Central memory CD4-positive, alpha-beta T cell (primary cell): ENCODE results near the gene CSTF2T.
"Not testable (repeated sequence)": the region's sequence is repeated elsewhere in the genome, so short reads cannot be mapped to it uniquely, and the experiment has no call there.

Source experiments
- DNase-seq: peaks from one replicate; pipeline ENCODE4 v3.0.0; 2022

CSTF2T gene

DNA sequence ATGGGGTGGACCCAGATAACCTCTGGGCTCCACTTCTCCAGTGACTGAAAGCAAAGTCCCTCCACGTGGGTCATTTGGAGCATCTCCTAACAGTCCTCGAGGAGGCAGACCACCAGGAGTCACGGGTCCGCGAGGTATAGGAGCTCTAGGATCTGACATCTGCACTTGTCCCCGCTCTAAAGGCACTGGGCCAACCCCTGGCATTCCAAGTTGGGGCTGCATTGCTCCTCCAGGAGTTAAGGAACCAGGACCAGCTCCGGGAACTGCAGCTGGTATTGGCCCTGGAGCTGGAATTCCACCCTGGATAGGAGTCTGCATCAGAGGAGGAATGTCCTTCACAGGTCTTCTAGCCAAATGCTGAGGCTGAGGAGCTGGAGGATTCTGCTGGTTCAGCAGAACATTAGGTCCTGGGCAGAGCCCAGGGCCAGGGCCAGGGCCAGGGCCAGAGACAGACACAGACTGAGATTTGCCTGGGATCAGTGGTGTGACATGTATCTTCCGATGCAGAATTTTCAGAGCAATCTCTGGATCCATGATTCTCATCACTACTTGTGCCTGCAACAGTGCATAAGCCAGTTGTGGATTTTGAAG lies 827 bp downstream of the CSTF2T start:
- DNase-seq, result no peak

DNA sequence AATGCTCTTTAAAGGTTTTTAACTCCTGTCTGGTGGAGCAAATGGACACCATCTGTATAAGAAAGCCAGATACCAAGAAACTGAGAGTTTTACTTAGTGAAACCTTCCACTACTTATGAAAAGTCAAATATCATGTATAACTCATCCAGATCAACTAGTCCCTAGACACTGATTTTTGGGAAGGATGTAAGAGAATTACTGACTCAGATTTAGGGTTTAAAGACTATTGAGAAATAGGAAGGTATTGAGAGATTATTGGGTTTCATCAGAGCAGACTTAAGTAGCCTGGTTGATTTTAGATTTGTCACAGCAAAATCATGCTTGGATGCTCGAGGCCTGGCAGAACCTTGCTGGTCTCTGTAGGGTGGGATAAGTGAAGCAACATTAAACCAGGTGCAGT lies 3.1 kb downstream of the CSTF2T start:
- DNase-seq, result no peak

DNA sequence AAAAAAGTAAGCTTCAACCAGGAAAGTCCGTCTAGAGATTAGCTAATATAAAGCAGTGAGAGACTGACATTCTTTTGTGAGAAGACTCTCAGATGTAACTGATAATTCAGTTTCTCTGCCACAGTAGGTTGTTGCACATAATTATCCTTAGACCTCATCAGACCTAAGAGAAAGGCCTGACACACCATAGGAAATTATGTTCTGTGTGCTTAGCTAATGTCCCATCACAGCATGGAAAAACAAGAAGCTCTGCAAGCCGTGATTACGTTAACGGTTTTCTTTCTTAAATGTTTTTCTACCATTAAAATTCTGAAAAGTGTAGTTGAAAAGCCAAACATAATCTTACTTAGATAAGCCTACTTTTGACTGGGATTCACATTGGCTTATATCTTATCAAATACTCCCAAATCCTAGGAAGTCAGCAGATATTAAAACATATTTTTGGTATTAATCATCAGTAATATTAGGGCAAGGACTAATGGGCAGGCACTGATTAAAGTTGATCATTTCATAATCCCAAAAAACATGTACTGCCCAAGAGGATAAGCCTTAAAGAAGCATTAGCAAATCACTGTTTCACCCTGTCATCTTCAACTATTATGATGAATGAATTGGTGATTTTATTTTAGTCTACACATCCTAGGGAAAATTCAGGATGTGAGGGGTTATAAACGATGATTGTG lies 5.2 kb downstream of the CSTF2T start:
- DNase-seq, result no peak

DNA sequence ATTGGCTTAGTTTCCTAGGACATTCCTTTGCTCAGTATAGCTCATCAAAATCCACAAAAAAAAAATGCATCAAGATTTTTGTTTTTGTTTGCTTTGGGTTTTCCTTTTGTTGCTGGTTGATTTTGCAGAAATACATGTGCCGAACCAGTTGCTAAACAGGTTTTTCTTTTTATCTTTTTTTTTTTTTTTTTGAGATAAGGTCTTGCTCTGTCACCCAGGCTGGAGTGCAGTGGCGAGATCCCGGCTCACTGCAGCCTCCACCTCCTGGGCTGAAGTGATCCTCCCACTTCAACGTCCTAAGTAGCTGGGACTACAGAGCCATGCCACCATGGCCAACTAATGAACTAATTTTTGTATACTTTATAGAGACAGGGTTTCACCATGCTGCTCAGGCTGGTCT lies 8.3 kb downstream of the CSTF2T start:
- no peak for DNase-seq

DNA sequence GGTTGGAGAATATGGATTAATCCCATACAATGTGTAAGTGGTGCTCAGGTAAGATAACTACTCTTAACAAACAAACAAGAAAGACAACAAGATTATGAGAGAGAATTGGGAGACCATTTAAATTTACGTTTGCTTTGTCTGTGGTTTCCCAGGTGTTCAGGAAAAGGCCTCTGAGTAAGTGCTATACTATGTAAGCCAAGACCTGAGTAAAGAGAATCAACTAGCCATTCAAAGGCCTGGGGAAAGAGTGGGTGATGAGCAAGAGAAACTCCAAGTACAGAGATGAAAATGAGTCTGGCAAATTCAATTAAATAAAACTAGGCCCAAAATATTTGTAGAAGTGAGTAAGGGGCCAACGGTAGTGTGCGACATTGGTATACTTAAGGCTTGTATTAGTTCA lies 9.9 kb downstream of the CSTF2T start:
- no peak for DNase-seq

DNA sequence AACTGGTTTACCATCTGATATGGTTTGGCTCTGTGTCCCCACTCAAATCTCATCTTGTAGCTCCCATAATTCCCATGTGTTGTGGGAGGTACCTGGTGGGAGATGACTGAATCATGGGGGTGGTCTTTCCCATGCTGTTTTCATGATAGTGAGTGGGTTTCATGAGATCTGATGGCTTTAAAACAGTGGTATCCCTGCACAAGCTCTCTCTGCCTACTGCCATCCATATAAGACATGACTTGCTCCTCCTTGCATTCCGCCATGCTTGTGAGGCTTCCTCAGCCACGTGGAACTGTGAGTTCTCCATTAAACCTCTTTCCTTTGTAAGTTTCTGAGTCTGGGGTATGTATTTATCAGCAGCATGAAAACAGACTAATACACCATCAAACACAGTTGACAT lies 10.6 kb downstream of the CSTF2T start:
- DNase-seq, result not testable (repeated sequence)

DNA sequence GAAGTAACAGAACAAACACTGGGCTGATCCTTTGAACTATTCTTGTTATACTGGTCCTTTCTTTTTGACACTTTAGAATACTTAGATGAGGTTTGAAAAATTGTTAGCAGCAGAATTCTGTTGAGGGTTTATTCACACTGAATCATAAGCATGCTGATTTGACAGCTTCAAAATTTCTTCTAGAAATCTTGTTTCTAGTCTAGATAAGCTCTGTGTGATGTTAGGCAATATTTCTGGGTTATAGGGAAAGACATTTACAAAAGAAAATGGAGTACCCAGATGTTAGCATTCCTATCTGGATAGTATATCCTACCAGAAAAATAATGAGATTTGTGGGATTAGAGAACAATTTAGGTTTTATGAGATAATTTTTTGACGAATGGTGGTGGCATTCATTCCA lies 12.1 kb downstream of the CSTF2T start:
- DNase-seq, result no peak

DNA sequence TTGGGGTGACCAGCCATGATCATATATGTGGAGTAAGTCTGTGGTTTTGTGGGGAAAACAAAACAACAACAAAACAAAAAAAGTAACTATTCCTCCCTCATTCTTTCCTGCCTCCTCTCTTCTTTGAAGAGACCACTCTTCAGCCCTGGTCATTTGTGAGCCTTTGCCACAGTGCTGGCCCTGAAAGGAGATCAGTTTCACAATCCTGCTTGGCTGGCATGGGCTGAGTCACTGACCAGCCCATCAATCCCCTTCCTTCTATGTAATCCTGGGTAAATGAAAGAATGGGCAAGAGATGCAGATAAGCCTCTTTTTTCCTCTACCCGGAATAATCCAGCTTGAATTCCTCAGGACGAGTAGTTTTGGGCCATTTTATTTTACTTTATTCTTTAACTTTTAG lies 13.6 kb downstream of the CSTF2T start:
- DNase-seq, result no peak

DNA sequence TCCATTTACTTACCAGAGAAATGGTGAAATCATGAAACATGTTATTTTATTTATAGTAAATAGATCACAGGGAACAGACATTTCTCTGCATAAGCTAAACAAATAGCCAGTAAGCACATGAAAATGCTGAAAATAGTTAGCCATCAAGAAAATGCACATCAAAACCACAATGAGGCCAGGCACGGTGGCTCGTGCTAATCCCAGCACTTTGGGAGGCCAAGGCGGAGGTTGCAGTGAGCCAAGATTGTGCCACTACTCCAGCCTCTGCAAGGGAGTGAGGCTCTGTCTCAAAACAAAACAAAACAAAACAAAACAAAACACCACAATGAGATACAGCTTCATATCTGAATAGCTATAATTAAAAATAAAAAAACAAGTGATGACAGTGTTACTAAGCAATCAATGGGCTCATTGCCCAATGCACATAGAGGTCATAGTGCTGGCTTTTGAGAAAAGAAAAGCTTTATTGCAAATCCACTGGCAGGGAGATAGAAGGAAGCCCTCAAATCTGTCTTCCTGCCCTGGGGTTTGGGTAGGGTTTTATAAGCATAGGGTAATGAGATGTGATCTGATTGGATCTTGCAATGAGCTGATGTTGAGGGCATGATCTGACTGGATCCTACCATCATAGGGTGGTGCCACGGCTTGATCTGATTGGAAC lies 16.2 kb downstream of the CSTF2T start:
- DNase-seq, result no peak

DNA sequence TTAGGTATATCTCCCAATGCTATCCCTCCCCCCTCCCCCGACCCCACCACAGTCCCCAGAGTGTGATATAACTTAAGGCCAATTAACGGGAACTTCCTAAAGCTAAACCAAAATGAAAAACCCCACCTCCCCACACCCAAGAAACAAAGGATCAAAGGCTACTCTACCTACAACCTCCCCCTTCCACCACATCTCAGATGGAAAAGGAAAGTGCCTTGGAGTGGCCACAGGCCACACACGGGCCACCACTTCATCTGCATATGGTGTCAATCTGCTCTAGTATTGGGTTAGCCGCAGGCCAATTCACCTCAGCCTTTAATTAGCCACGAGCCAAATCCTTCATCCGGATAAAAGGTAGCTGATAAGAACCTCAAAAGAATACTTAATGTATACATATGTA lies 19.6 kb downstream of the CSTF2T start:
- no peak for DNase-seq

DNA sequence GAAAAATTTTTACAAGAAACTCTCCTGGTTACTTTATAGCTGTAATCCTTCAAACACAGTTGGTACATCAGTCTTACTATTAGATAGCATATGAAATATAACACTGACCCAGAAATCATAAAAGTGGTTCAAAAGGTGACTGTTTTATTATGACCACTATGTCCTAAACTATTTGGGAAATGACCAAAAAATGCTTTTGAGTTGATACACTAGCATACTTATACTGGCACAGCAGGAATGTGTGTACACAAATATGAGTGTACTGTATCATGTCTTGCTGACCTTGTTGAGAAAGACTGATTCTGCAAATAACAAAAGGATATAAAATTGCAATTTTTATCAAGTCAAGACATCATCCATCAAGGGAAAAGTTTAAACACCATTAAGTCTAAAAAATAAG lies 24.3 kb downstream of the CSTF2T start:
- no peak for DNase-seq

DNA sequence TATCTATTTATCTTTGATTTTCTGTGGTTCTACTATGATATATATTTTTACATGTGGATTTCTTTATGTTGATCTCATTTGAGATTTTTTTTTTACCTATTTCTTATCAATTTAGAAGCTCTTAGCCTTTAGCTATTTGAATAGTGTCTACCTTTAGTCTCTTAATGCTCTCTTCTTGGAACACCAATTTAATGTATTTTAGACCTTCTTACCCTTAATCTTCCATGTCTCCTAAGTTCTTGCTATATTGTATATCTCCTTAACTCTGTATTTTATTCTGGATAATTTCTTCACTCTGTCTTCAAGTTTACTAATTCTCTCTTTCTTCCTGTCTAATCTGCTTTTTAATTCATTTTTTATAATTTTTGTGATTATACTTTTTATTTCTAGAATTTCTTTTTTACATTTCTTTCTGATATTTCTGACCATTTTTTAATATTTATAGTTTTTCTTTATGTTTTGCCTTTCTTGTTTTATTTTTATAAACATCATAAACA lies 27.3 kb downstream of the CSTF2T start:
- DNase-seq, result no peak

DNA sequence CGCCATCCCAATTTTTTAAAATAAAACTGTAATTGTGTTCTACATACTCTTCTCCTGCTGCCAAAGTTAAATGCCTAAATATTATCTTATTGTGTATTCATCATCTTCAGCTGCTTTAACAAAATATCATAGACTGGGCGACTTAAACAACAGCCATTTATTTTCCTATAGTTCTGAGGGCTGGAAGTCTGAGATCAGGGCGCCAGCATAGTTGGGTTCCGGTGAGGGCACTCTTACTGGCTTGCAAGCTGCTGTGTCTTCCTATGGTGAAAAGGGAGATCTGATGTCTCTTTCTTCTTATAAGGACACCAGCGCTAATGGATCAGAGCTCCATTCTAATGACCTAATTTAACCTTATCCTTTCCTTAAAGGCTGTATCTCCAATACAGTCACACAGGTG lies 30.4 kb downstream of the CSTF2T start:
- DNase-seq, result no peak

DNA sequence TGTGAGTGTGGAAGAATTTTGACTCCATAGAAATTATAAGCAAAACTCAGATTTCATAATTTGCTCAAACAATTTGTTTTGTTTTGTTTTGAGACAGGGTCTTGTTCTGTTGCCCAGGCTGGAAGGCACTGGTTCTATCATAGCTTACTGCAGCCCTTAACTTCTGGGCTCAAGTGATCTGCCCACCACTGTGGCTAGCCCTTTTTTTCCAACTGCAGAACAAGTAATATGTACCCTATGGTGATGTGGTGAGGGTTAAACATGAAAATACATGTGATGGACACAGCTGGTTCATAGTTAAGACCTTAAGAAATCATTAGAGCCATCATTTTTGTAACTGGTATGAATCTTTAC lies 31.1 kb downstream of the CSTF2T start:
- no peak for DNase-seq

DNA sequence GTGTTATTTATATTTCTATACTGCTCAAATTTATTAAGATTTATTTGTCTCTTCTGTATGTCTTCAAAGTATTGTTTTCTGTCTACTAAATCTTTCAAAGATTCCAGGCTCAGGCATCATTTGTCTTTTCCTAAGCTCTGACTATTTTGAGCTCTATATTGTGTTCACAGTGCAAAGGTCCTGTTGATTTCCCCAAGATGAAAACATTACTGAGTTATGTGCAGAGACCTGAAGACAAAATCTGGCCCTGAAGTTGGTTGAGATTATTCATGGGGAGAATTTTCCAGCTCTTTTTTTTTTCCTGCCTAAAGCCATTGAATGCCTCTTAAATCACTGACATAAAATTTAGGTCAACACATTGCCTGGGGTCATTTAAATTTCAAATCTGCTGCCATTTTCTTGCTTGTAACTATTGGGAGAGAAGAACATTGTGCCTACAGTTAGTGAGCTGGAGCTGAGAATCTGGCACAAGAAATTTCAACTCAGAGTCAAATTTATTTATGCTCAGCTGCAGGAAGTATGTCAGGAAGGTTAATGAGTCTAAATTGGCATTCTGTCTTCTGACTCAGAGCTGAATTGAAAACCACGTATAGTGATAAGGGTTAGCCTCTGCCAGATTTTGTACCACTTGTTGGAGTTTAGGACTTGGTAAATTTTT lies 31.6 kb downstream of the CSTF2T start:
- no peak for DNase-seq

DNA sequence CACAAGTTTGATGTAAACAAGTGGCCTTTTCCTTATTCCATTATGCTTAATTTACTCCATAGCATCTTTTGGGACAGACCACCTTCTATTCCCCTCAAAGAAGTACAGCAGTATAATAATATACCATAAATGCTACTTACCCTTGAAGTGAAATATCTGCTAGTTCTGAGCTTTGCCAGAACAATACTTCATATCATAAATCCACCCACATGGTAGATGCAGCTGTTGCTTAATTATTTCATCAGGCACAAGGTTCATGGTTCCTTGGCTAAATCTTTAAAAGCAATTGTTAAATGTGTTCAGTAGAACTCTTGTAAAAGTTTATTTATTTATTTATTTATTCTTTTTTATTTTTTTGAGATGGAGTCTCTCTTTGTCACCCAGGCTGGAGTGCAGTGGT lies 32.9 kb downstream of the CSTF2T start:
- DNase-seq, result no peak

DNA sequence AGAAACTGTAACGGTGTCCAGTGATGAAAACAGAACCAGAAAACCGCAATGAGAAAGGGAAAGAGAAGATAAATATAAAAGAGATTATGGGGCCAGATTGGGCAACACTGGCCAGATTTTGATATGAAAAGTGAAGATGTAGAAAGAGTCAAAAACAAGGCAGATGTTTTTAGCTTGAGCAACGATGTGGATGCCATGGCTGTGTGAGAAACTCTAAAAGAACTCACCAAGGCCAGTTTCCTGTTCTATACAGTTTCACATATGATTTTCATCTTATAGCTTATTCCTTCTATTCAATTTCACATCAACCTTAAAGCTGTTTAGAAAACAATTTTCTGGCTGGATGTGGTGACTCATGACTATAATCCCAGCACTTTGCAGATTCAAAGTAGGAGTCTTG lies 36.3 kb downstream of the CSTF2T start:
- DNase-seq, result no peak

DNA sequence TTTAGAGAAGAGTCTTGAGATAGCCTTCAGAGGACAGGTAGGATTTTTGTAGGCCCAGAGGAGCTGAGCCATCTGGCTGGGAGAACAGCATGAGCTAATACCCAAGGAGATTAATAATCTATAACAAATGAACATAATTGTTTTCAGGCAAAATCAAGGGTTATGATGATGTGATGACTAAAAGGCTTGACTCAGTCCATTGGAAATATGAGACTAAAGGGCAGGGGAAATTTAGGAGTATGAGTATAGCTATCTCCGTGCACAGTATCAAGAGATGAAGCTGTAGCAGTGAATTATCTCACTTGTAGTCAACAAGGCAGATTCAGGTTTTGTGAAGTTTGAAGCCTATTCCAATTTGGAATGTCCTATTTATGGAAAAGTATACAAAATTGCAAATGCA lies 40.1 kb downstream of the CSTF2T start:
- no peak for DNase-seq

DNA sequence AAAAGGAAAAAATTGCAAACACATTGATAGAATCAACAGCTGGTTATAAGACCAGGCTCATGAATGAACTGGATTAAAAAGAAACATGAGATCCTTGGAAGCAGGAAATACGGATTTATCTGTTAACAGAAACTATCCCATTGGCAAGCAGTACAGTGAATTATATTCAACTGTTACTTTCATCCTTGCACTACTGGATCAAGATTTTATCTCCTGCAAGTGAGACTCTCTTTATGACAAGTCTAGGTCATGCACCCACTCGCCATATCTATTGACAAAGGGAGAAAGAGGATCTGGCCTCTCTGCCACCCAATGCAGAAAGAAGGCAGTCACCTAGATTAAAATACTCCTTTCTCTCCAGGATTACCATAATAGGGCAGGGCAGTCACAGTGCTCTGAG lies 41.4 kb downstream of the CSTF2T start:
- no peak for DNase-seq

DNA sequence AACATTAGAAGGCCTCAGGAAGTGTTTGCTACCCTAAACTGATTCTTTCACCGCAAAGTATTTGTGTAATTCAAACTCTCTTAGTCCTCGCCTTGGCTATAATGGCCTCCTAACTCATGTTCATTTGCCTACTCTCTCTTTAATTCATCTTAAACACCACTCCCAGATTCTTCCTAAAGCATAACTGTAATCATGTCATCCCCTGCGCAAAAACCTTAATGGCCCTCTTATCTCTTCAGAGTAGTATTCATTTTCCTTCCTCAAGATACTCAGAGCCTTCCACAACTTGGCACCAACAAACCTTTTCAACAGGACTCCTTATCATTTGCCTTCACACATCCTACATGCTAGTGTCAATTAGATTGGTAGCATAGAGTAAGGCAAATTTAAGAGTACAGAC lies 42.9 kb downstream of the CSTF2T start:
- DNase-seq, result no peak

DNA sequence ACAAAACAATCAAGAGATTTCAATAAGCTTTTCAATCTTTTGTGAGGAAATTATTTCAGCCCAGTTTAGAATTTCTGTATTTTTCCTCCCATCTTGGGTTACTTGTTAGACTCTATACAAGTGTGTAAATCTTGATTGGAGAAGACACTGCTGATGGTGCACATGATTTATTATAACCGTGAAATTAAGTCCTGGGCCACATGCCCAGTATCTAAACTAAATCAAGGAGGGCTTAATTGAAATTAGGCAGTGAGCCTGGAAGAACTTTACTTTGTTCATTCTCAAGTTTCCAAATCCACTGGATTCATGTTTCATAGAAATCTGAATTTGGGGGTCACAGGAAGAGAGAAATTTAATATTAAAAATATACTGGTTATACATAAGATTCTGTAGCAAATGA lies 44.5 kb downstream of the CSTF2T start:
- DNase-seq, result no peak

DNA sequence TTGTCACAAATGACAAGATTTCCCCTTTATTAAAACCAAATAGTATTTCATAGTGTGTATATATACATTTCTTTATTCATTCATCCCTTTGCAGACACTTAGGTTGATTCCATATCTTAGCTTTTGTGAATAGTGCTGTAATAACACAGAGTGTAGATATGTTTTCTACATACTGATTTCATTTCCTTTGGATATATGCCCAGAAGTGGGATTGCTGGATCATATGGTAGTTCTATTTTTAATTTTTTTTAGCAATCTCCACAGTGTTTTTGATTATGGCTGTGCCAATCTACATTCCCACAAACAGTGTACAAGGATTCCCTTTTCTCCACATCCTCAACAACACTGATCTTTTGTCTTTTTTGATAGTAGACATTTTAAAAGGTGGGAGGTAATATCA lies 46.4 kb downstream of the CSTF2T start:
- no peak for DNase-seq

DNA sequence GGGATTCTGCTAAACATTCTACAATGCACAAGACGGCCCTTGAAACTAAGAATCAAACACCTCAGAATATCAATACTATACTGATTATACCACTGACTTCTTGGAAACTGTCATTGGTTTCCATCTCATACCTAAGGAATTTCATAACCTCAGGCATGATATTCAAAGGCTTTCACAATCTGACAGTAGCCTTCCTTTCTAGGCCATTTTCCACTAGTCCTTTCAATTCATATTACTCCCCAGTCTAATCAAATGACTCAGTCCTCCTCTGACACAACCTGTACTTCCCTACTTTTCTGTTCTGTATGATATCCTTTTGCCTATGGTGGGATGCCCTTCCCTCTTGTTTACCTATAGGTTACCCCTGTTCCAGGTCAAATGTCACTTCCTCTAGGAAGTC lies 48.3 kb downstream of the CSTF2T start:
- DNase-seq, result no peak

DNA sequence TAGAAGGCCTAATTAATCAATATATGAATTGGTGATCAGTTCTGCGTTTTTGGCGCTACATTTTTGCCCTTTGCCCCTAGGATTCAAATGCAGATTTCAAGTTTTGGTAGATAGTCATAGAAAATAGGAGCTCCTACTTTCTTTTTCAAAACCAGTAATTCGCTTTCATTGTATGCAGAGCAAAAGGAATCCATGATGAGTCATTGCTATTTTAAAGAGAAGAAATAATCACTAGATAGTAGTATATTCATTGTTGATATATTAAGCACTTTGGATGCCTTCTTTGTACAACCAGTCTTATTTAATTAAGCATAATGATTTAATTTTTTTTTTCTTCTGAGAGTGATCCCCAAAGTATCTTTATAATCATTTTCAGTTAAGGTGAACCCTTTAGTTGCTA lies 50.3 kb downstream of the CSTF2T start:
- no peak for DNase-seq
